NCI-H146 treated with DMSO at 0.1 percent for 48 hours (cell line): ENCODE results near the gene MT1HL1.
"Not testable (repeated sequence)": the region's sequence is repeated elsewhere in the genome, so short reads cannot be mapped to it uniquely, and the experiment has no call there.

Source experiments
- DNase-seq: peaks from one replicate; lab custom pipeline; 2025; ENCODE audit not compliant: unreplicated experiment; lab: John Stamatoyannopoulos, UW

Gene MT1HL1

GRCh38 chr1:237018896-237019295 lies 14.7 kb upstream of the MT1HL1 start:
- DNase-seq = no peak

GRCh38 chr1:237016626-237017025 lies 12.4 kb upstream of the MT1HL1 start:
- DNase-seq = no peak

- DNase-seq = no peak
These were observed 9.4 kb upstream of the MT1HL1 start for GRCh38 chr1:237013608-237014007.

- DNase-seq = no peak
These were observed 8.6 kb upstream of the MT1HL1 start for GRCh38 chr1:237012788-237013383.

- DNase-seq = no peak
These were observed 8.1 kb upstream of the MT1HL1 start for GRCh38 chr1:237012361-237012760.

- DNase-seq = no peak
These were observed 7.2 kb upstream of the MT1HL1 start for GRCh38 chr1:237011432-237011831.

GRCh38 chr1:237009611-237010010 lies 5.4 kb upstream of the MT1HL1 start:
- no peak for DNase-seq

- DNase-seq = no peak
These were observed 3.1 kb upstream of the MT1HL1 start for GRCh38 chr1:237007147-237007881.

- DNase-seq = no peak
These were observed 1.4 kb upstream of the MT1HL1 start for GRCh38 chr1:237005674-237006073.

GRCh38 chr1:237003516-237003915 lies 725 bp downstream of the MT1HL1 start:
- no peak for DNase-seq

- DNase-seq = no peak
These were observed 4.0 kb downstream of the MT1HL1 start for GRCh38 chr1:237000191-237000590.

GRCh38 chr1:236998546-236998945 lies 5.7 kb downstream of the MT1HL1 start:
- DNase-seq = no peak

GRCh38 chr1:236997882-236998281 lies 6.4 kb downstream of the MT1HL1 start:
- DNase-seq = no peak

GRCh38 chr1:236997361-236997760 lies 6.9 kb downstream of the MT1HL1 start:
- no peak for DNase-seq

- no peak for DNase-seq
These were observed 9.8 kb downstream of the MT1HL1 start for GRCh38 chr1:236994450-236994849.

- no peak for DNase-seq
These were observed 11.8 kb downstream of the MT1HL1 start for GRCh38 chr1:236992449-236992848.

- no peak for DNase-seq
These were observed 14.2 kb downstream of the MT1HL1 start for GRCh38 chr1:236990052-236990445.

GRCh38 chr1:236989290-236990051 lies 14.8 kb downstream of the MT1HL1 start:
- DNase-seq = no peak

- DNase-seq = no peak
These were observed 20.4 kb downstream of the MT1HL1 start for GRCh38 chr1:236983818-236984217.

- DNase-seq = no peak
These were observed 21.9 kb downstream of the MT1HL1 start for GRCh38 chr1:236982380-236982779.

GRCh38 chr1:236981431-236981830 lies 22.8 kb downstream of the MT1HL1 start:
- not testable (repeated sequence) for DNase-seq

- DNase-seq = no peak
These were observed 23.6 kb downstream of the MT1HL1 start for GRCh38 chr1:236980673-236981072.
